ENCODE measurements around the gene NCOA5.

Gene NCOA5

DNA sequence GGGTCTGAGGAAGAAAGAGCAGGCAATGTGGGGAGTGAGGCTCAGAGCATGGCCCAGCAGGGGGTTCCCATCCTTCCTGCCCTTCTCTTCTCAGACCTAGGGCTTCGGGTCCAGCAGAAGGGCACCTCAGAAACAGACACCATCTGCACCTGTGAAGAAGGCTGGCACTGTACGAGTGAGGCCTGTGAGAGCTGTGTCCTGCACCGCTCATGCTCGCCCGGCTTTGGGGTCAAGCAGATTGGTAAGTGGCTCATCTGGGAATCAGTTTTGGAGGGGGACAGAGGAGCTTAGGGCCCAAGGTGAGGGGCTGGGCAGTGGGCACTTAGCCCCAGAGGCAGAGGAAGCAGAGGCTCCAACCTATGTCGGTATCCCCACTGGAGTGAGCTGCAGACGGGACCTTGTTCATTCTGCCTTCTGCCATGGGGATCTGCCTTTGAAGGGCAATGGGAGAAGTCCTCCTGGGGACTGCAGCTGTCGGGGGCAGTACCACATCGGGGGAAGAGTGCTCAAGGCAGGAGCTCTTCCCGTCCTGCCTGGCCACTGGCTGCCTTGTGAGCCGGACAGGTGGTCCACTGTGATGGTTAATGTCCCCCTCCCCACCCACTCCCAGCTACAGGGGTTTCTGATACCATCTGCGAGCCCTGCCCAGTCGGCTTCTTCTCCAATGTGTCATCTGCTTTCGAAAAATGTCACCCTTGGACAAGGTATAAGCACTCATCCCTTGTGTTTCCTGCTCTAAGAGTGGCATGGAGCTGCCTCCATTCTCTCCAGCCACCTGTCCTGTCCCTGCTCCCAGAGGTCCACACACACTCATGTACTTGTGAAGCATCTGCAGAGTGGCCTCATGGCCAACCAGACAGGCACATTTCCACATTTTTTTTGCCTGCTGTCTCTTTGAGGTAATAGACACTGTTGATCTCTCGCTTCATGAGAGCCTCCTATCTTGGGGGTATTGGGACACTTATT is 33.0 kb upstream of the NCOA5 start:
- Histone ChIP-seq H3K27me3 (no peaks in the 10 kb centered on the region), H3K4me3 (no peak overlapping the region), H3K36me3 (peaks cover 27 to 67% (median 61%) of the 10 kb centered on the region in 11 experiments; a peak in 20 of 22 replicates), H3K9ac (0 out of 22 replicates have a peak overlapping the region, but pooled peaks of 1 of the 11 experiments have one; percentile 15), H3K27ac (no peak overlapping the region), H3K9me3 (replicated peaks in 1 of 11) (no peaks in the 10 kb centered on the region), H4K20me1 (peaks cover 20 to 89% (median 56%) of the 10 kb centered on the region in 11 experiments; a peak in 20 of 22 replicates), H3K4me2 (peak overlapping the region in 8 of 11 experiments; percentile 11 to 99 (median 66); a peak in 10 of 22 replicates), H3K4me1 (peaks cover 44 to 66% (median 57%) of the 10 kb centered on the region in 10 experiments)
- no peak for TF ChIP-seq Cebpa-rat (IDR thresholded peaks at IDR 0.05)

GRCh38 chr20:46122071-46122470 is 32.3 kb upstream of the NCOA5 start:
- Histone ChIP-seq H3K27me3 (no peaks in the 10 kb centered on the region), H3K4me3 (no peak overlapping the region), H3K9ac (peak overlapping the region in 1 of 11 experiments; percentile 41; a peak in 2 of 22 replicates), H3K36me3 (peaks cover 27 to 60% (median 54%) of the 10 kb centered on the region in 11 experiments; a peak in 20 of 22 replicates), H3K27ac (no peak overlapping the region), H4K20me1 (peaks cover 20 to 82% (median 52%) of the 10 kb centered on the region in 11 experiments; a peak in 20 of 22 replicates), H3K4me2 (peak overlapping the region in 7 of 11 experiments; percentile 90 to 99 (median 96); a peak in 13 of 22 replicates), H3K4me1 (peaks cover 50 to 66% (median 57%) of the 10 kb centered on the region in 10 experiments), H3K9me3 (replicated peaks in 1 of 11) (no peaks in the 10 kb centered on the region)
- TF ChIP-seq Cebpa-rat (IDR thresholded peaks at IDR 0.05), result no peak

- no peaks in the 10 kb centered on the region for H3K9me3 ChIP-seq (replicated peaks in 1 of 11)
These were observed 31.6 kb upstream of the NCOA5 start for GRCh38 chr20:46121184-46121930.

DNA sequence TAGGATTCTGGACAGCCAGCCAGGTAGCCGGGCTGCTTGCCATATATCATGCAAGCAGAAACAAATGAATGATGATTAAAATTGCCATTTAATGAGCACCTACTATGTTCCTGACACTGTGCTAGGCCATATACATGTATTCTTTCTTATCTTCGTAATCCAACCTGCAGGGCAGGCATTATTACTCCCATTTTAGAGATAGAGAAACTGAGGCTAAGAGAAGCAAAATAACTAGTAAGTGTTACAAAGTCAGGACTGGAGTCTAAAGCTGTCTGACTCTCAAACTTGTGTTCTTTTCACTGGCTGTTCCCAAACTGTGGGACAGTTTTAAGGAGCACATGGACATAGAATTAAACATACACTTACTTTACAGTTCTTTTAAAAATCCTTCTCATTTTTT is 30.4 kb upstream of the NCOA5 start:
- peak overlapping the region in 5 of 11 experiments; percentile 11 to 81 (median 76); a peak in 6 of 22 replicates for H3K9ac ChIP-seq
- no peaks in the 10 kb centered on the region for H3K9me3 ChIP-seq (replicated peaks in 1 of 11)
- H3K27me3 ChIP-seq, result no peaks in the 10 kb centered on the region
- peak overlapping the region in 5 of 10 experiments; percentile 69 to 77 (median 70); a peak in 9 of 20 replicates for H3K4me3 ChIP-seq
- peaks cover 20 to 63% (median 52%) of the 10 kb centered on the region in 11 experiments; a peak in 20 of 22 replicates for H4K20me1 ChIP-seq
- TF ChIP-seq Cebpa-rat (IDR thresholded peaks at IDR 0.05), result no peak
- H3K27ac ChIP-seq, result peak overlapping the region in 5 of 11 experiments; percentile 8 to 87 (median 84); a peak in 6 of 22 replicates
- H3K4me1 ChIP-seq, result peaks cover 52 to 82% (median 69%) of the 10 kb centered on the region in 10 experiments
- H3K36me3 ChIP-seq, result peaks cover 12 to 40% (median 35%) of the 10 kb centered on the region in 11 experiments; a peak in 20 of 22 replicates
- H3K4me2 ChIP-seq, result peak overlapping the region; percentile 78 to 99 (median 96); a peak in 21 of 22 replicates

More at GRCh38 chr20:46121184-46121930, 31.6 kb upstream of the NCOA5 start:
- Histone ChIP-seq H4K20me1 (peaks cover 20 to 75% (median 52%) of the 10 kb centered on the region in 11 experiments; a peak in 20 of 22 replicates), H3K27me3 (no peaks in the 10 kb centered on the region), H3K4me2 (peak overlapping the region; percentile 14 to 99 (median 95); a peak in 19 of 22 replicates), H3K27ac (peak overlapping the region in 2 of 11 experiments; percentile 11 to 21; a peak in 2 of 22 replicates), H3K36me3 (peaks cover 22 to 53% (median 47%) of the 10 kb centered on the region in 11 experiments; a peak in 20 of 22 replicates), H3K4me3 (no peak overlapping the region), H3K9ac (peak overlapping the region in 5 of 11 experiments; percentile 9 to 78 (median 31); a peak in 3 of 22 replicates), H3K4me1 (peaks cover 52 to 73% (median 63%) of the 10 kb centered on the region in 10 experiments)
- TF ChIP-seq Cebpa-rat (IDR thresholded peaks at IDR 0.05), result no peak

DNA sequence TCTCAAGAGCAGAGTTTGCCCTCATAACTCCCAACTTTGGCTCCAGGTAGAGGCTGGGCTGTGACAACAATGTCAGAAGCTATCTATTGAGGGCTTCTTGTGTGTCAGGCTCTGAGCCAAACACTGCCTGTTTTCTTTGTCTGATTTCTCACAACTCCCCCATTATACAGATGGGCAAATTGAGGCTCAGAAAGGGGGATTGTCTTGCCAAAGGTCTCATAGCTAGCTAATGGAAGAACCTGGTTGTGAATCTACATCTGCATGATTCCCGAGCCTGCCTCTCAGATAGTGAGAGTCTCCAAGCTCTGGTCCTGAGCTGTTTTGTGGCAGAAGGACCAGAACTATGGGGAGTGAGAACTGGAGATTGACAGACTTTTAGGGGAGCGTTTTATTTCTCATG is 29.8 kb upstream of the NCOA5 start:
- no peak for TF ChIP-seq Cebpa-rat (IDR thresholded peaks at IDR 0.05)
- peak overlapping the region; percentile 66 to 82 (median 78); a peak in 18 of 22 replicates for H3K9ac ChIP-seq
- H3K4me2 ChIP-seq, result peak overlapping the region; percentile 78 to 99 (median 96)
- no peaks in the 10 kb centered on the region for H3K9me3 ChIP-seq (replicated peaks in 1 of 11)
- H3K4me1 ChIP-seq, result peaks cover 52 to 82% (median 69%) of the 10 kb centered on the region in 10 experiments
- H3K27me3 ChIP-seq, result no peaks in the 10 kb centered on the region
- peak overlapping the region in 10 of 11 experiments; percentile 61 to 87 (median 83); a peak in 17 of 22 replicates for H3K27ac ChIP-seq
- peaks cover 20 to 60% (median 52%) of the 10 kb centered on the region in 11 experiments; a peak in 20 of 22 replicates for H4K20me1 ChIP-seq
- peaks cover 12 to 36% (median 32%) of the 10 kb centered on the region in 11 experiments; a peak in 20 of 22 replicates for H3K36me3 ChIP-seq
- H3K4me3 ChIP-seq, result peak overlapping the region; percentile 52 to 77 (median 68); a peak in 19 of 20 replicates

GRCh38 chr20:46119028-46119546 is 29.3 kb upstream of the NCOA5 start:
- H3K27me3 ChIP-seq, result no peaks in the 10 kb centered on the region
- H3K9ac ChIP-seq, result peak overlapping the region; percentile 66 to 82 (median 78)
- peak overlapping the region; percentile 78 to 99 (median 96) for H3K4me2 ChIP-seq

GRCh38 chr20:46118481-46119020 is 28.8 kb upstream of the NCOA5 start:
- Histone ChIP-seq H3K4me3 (peak overlapping the region; percentile 52 to 77 (median 68)), H3K36me3 (peaks cover 12 to 26% (median 22%) of the 10 kb centered on the region in 11 experiments; a peak in 20 of 22 replicates), H4K20me1 (peaks cover 20 to 51% (median 47%) of the 10 kb centered on the region in 11 experiments; a peak in 20 of 22 replicates), H3K4me2 (peak overlapping the region; percentile 78 to 99 (median 96)), H3K9me3 (replicated peaks in 1 of 11) (no peaks in the 10 kb centered on the region), H3K9ac (peak overlapping the region; percentile 66 to 82 (median 78)), H3K4me1 (peaks cover 48 to 78% (median 69%) of the 10 kb centered on the region in 10 experiments), H3K27ac (peak overlapping the region; percentile 58 to 87 (median 83); a peak in 21 of 22 replicates), H3K27me3 (no peaks in the 10 kb centered on the region)
- no peak for TF ChIP-seq Cebpa-rat (IDR thresholded peaks at IDR 0.05)

More at GRCh38 chr20:46119028-46119546, 29.3 kb upstream of the NCOA5 start:
- TF ChIP-seq Cebpa-rat (IDR thresholded peaks at IDR 0.05), result no peak
- no peaks in the 10 kb centered on the region for H3K9me3 ChIP-seq (replicated peaks in 1 of 11)
- peaks cover 20 to 57% (median 50%) of the 10 kb centered on the region in 11 experiments; a peak in 20 of 22 replicates for H4K20me1 ChIP-seq
- peaks cover 52 to 82% (median 69%) of the 10 kb centered on the region in 10 experiments for H3K4me1 ChIP-seq
- H3K36me3 ChIP-seq, result peaks cover 12 to 31% (median 27%) of the 10 kb centered on the region in 11 experiments; a peak in 20 of 22 replicates
- H3K27ac ChIP-seq, result peak overlapping the region; percentile 58 to 87 (median 83); a peak in 21 of 22 replicates
- peak overlapping the region; percentile 52 to 77 (median 68) for H3K4me3 ChIP-seq
